GM19240 (cell line): Measurements from ENCODE around the gene COL7A1.

Source experiments
- DNase-seq: peaks from one replicate; pipeline ENCODE4 v3.0.0; 2011; ENCODE audit warnings: low spot score; ENCODE audit not compliant: insufficient read length

COL7A1 gene

DNA sequence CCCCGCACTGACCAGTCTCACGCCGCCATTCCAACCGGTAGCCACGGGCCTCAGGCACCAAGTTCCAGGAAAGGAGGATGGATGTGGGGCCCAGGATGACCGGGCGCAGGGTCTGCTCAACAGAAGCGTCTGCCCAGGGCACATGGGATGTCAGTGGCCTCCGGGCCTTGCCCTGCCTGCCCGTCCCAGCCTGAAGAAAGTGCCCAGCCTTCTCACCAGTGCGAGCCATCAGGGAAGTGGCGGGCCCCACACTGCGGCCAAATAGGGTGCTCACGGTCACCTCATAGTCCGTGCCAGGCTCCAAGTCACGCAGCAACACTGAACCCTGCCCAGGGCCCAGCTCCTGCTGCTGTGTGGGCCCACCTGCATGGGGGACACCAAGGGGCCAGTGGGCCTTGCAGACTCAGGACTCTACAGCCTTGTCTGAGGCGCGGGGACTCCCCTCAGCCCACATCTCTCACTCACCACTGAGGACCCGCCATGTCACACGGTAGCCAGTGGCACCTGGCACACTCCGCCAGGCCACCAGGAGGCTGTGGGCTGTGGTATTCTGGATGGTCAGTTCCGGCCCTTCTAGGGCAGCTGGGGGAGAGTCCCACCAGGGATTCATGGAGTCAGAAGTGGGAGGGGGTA is 3.1 kb downstream of the COL7A1 start:
- no peak for DNase-seq

DNA sequence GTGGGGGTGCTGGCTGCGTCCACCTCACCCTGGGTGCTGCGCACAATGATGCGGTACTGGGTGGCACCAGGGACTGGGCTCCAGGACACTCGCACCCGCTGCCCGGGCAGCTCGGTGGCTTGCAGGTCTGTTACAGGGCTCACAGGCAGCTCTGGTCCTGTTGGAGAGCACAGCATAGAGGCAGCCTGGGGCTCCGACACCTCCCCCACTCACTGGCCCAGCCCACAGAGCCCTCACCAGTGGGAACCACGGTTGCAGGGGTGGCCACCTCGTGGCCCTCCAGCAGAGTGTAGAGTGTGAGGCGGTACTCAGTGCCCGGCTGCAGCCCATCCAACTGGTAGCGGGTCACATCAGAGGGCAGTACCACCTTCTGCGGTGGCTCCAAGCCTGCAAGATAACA is 3.7 kb downstream of the COL7A1 start:
- no peak for DNase-seq

DNA sequence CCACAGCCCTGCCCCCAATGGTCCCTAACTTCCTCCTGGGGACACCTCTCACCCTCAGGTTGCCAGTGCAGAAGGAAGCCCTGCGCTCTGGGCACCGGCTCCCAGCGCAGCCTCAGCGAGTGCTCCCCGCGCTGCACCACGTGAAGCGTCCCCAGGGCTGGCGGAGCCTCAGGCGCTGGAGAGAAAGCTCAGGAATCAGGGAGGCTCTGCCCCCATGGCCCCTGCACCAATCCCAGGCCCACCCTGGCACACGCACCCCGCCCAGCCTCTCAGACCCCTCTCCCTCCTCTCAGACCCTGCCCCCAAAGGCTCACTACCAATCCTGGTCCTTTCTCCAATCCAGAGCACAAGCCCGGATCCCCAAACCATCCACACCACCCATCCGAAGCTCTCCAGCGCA is 6.9 kb downstream of the COL7A1 start:
- no peak for DNase-seq

DNA sequence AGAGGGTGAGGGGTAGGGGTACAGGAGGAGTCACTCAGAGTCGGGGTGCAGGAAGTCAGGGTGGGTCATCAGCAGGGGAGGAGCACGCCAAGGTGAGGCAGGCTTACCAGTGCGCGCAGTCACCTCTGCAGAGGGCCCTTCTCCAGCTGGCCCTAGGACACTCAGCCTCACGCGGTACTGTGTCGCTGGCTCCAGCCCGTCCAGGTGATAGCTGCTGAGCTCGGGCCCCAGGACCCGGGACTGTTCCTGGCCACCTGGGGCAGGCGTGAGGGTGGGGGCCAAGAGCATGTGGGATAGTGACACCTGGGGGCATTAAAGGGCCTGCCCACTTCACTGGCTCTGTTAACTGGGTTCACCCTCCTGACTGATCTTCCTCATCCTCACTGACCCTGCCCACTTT is 7.4 kb downstream of the COL7A1 start:
- no peak for DNase-seq

DNA sequence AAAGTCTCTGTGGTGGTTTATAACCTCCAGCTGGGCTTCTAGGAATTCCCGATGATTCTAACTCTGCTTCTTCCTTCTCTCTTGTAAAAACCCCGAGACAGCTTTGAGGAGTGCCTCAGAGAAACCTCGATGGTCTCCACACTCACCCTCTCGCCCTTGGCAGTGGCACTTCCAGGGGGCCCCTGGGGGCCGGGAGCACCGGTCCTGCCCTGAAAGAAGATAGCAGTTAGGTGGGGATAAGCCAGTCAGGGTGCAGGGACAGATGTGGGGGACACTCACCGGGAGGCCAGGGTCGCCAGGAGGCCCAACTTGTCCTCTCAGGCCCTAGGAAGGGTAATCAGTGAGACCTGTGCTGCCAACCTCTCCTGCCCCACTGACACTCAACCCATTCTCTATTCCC is 9.7 kb downstream of the COL7A1 start:
- no peak for DNase-seq

DNA sequence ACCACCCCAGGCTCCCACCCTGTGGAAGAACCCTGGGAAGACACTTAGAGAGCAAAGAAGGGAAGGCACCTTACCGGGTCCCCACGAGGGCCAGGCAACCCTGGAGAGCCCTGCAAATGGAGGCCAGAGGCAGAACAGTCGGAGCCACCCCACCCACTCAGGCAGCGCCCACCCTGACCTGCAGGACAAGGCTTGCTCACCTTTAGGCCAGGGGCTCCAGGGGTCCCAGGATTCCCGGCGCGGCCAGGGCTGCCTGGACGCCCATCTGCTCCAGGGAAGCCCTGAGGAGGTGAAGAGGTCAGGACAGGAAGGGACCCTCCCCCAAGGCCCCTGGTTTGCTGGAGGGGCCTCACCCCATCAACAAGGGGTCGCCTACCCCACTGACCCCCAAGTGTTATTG is 10.3 kb downstream of the COL7A1 start:
- DNase-seq: no peak

DNA sequence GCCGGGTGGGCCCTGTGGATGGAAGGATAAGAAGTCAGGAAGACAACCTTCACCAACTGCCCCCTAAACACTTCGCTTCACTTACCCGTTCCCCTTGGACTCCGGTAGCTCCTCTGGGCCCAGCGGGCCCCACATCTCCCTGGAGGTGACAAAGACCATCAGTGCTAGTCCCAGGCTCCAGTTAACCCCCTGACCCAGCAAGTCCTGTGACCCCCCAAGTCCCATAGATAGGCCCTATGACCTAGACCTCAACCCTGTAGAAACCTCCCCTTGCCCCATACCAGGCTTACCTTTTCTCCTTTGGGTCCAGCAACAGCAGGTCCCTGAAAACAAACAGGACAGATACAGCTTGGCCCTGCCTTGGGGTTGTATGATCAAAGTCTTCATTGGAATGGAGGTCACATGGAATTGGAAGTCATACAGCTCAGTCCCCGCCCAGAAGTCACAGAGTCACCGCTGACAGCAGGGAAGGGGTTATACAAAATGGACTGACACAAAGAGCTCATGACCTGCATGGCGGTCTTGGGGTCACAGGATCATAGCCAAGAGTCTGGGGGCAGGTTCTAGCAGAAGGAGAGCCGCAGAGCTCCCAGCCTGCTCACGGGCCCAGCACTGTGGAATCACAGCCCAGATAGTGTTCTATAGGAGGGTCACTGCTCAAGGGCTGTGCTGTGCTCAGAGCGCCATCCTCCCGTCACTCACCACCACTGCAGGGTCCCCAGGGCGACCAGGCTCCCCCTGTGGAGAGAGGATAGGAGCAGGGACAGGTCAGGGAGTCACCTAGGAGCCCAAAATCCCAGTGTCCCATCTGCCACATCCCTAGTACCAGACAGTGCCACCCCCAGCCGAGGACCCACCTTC is 13.3 kb downstream of the COL7A1 start:
- DNase-seq: no peak

DNA sequence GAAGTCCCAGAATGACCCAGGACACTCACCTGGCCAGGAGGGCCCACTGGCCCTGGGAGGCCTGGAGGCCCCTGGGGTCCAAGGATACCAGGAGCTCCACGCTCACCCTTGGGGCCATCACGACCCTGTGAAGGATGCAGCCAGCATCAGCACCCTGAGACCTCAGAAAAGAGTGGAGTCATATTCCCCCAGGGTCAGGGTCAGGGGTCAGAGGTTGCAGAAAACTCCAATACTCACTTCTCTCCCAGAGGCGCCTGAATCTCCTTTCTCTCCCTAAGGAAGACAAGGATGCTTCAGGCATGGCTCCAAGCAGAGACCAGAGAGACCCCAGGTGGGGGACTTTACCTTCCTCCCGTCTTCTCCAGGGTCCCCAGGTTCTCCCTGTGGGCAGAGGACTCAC is 18.5 kb downstream of the COL7A1 start:
- DNase-seq: no peak

DNA sequence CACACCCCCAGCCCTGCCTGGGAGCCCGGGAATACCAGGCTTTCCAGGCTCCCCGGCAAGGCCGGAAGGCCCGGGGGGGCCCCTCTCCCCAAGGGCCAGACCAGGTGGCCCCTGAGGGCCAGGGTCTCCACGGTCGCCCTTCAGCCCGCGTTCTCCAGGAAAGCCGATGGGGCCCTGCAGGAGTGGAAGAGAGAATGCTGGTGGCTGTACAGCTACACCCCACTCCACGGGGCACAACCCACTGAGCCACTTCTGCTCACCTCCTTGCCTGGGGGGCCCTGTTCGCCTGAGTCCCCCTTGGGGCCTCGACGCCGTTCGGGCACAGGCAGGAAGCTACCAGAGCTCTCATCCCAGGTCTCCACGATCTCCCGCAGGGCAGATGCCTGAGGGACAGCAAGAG is 19.8 kb downstream of the COL7A1 start:
- DNase-seq: no peak

DNA sequence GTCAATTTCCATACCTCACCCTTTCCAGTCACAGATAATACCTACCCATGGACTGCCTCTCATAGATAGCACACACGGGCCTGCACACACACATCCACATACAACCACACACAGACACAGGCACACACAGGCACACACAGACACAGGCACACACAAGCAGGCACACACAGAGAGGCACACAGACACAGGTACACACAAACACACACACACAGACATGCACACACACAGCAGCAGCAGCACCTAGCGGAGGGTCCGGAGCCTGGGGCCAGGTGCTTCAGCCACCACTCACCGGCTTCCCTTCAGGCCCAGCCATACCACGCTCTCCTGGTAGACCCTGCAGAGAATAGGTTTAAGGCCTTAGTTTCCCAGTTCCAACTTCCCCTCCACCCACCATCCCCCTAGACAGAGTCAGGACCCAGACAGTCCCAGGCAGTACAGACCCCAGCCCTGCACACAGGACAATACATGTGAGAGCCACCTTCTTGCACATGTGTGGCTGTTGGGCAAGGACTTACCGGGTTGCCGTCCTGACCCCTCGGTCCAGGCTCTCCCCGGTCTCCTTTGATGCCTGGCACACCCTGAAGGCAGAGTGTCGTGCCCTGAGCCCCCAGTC is 21.1 kb downstream of the COL7A1 start:
- no peak for DNase-seq

DNA sequence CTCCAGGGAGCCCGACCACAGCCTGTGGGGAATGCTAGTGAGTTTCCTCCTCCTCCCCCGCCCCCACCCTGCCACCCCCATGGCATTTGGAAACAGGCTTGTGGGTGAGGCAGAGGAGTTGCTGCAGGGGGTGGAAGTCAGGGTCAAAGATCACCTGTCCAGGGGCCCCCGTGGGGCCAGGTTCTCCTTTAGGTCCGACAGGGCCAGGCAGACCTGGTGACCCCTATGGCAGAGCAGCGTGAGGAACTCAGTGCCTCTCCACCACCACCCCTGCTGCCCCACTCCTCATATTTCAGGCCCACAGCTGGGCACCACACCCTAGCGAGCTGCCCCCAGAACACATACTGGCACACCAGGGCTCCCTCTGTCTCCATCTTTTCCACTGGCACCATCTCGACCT is 22.6 kb downstream of the COL7A1 start:
- no peak for DNase-seq

DNA sequence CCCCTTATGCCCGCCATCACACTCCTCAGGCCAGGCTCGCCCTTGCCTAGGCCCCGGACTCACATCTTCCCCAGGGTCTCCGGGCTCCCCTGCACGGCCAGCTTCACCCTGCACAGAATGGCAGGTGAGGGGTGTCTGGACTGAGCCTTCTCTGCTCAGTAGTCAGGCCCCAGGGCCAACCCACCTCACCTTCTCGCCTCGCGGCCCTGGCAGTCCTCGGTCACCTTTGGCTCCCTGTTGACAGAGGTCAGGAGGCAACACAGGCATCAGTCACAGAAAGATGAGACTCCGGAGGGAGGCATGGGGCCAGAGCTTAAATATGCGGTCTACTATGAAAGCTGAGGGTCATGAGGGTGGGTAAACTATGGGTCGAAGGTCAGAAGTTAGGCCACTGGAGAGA is 23.2 kb downstream of the COL7A1 start:
- no peak for DNase-seq

DNA sequence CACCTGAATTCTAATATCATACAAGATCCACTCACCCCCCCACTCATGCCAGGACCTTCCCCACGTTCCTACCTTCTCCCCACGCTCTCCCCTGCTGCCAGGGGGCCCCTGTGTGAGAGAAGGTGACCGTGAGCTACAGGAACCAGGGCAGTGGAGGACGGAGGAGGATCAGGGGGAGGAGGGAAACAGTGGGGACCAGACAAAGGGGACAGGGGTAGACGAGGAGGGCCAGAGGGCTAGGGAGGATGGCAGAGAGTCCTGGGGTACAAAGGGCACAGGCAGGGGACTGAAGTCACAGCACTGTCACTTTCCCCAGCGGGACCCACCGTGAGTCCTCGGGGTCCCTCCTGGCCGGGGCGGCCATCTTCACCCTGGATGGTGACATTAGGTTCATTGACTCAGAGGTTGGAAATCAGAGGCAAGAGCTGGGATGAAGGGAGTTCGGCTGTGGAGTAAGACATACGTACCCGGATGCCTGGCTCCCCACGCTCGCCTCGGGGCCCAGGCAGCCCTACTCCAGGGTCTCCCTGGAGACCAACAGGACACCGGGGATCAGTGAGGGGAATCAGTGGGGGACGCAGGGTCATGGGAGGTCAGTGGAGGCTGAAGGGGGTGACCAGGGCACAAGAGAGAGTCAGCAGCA is 25.2 kb downstream of the COL7A1 start:
- no peak for DNase-seq

DNA sequence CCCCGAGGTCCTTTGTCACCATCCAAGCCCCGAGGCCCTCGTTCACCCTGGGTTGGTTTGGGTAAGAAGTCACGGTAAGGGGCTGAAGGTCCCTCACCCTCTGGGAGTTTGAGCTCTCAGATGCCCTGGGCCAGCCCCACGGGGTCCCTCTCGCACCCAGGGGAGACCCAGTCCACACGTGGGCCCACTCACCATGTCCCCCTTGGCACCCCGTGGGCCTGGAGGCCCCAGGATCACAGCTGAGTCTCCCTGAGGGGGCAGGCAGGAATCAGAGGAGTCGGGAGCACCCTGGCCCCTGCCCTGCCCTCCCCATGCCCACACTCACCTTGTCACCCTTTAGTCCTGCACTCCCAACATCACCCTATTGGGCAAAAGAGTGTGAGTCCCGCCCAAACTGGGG is 25.7 kb downstream of the COL7A1 start:
- DNase-seq: no peak

DNA sequence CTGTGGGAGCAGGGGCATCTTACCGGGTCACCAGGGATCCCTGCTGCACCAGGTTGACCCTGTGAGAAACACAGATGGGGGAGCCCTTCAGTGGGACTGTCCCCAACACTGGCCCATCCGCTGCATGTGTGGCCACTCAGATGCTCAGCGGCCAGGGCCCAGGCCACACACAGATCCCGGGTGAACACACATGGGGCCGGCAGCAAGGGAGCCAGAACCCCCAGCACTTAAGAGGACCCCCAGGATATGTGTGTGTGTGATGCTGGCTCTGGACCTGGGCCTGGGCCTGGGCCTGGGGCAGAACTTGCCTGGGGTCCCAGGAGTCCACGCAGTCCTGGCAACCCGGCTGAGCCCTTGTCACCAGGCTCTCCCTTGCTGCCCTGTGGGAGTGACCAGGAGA is 26.7 kb downstream of the COL7A1 start:
- DNase-seq: no peak

DNA sequence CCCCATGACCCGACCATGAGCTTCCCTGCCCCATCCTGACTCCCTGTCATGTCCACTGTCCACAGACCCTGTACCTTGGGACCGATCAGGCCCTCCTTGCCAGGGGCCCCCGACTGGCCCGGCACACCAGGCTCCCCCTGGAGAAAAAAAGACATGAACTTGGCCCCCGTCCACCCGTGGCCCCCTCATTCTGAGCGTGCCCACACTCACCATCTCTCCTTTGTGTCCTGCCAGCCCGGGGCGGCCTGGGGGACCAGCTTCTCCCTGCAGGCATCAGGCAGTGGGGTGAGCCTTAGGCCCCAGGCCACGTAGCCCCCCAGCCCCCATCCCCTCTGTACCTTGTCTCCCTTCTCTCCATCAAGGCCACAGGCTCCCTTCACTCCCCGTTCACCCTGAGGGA is 27.6 kb downstream of the COL7A1 start:
- DNase-seq: no peak

DNA sequence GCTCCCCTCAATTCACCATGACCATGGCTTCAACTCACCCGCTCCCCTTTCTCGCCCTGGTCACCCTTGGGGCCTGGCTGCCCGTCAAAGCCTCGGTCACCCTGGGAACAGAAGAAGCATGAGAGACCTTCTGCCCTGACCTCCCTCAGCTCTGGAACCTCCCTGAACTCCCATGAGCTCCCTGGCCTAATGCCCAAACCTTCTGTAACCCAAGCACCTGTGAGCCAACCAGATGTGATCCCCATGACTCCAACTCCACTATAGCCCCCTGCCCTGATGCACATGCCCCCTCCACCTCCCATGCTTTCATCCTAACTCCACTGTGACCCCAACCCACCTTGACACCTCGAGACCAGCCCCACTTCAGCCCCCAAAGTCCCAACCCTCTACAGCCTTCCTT is 28.0 kb downstream of the COL7A1 start:
- DNase-seq: no peak

DNA sequence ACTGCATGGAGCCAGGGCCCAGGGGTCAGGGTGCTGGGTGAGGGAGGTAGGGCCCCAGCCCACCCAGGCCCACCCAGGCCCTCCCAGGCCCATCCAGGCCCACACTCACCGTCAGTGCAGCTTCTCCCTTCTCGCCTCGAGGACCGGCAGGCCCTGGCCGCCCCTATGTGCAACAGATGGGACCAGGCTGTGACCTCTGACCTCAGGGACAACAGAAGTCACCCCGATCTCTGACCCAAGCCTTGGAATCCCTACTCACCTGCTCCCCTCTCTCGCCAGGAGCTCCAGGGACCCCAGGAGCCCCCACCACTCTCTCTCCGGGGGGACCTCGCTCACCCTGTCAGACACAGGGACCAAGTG is 28.7 kb downstream of the COL7A1 start:
- no peak for DNase-seq

DNA sequence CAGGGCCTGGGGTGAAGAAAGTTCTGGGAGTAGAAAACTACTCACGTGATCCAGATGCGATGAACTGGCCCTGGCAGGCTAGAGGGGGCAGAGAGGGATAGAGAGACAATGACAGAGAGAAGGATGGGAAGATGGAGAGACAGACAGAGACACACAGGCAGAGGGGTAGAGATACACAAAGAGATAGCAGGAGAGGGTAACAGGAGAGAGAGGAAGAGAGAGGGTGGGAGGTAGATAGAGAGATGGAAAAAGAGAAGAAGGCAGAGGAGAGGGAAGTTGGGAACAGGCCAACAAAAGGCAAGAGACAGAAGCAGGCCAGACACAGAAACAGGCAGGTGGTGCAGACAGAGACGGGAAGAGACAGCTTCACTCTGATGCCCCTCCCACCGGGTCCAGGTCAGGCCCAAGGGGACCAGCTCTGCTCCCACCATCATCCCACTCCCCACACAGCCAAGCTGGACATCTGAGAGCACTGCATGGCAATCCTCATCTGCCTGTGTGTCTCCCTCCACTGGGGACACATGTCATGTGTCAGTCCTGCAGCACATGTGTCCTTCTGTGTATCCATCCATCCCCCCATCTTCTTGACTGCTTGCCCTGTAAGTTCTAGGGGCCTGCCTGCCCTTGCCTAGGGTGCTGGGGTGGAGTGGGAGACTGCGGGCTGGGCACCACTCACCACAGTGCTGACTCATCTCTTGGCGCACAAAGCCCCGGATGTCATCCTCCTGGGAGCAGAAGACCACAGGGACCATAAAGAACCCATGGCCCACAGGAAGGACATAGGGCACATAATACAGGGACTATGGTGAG is 29.3 kb downstream of the COL7A1 start:
- no peak for DNase-seq

DNA sequence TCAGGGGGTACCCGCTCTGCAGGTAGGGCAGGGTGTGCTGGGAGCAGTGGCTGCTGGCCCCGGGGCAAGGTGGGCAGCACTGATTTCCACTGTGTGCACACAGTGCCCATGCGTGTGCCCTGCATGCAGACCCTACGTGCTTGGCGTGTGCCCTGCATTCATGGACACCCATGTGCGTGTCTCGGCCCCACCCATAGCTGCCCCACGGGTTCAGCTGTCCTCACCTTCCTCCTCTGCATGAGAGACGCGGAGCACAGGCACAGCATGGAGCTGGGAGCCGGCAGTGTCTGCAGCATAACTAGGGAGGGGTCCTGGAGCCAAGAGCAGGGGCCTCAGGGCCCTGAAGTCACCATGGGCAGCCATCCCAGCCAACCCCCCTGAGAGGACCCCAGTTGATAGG is 29.9 kb downstream of the COL7A1 start:
- no peak for DNase-seq

DNA sequence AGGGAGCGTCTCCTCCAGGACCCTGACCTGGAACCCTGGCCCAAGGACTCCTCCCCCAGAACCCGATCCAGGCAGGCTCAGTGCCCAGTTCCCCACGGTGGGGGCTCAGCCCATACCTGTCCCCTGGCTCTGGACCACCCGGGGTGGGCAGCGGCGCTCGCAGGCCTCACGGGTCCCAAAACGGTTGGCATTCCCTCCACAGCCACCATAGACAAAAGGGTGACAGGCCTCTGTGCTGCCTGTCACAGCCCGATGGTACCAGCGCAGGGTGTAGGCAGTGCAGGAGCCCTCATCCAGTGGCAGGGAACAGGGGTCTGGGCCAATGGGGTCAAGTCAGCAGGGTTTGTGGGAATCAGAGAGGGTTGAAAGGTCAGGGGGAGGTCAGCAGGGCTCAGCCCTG is 30.5 kb downstream of the COL7A1 start:
- DNase-seq: no peak

DNA sequence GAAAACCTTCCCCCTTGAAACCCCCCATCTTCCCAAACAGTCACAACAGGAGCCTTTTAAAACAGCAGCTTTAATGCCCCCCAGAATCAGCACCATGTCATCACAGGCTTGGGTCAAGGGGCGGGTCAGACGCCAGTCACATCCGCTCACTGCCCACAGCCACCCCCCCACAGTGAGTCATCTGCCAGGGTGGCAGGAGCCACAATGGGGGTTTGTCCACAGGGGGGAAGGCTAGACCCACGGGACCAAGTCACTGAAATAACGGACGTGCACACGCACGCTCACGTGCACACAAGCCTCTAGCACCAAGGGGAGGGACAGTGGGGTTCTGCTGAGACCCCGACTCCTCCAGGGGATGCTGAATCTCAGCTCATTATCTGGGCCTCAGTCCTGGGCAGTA is 31.1 kb downstream of the COL7A1 start:
- DNase-seq: no peak
